OCI-LY3 (cell line): Measurements from ENCODE around the gene MAPKBP1.

Experiments
- CTCF ChIP-seq: fragments of 200-600, 300-600 bp; sonication (generic); IDR thresholded peaks from 2 replicates; pipeline ENCODE4 v1.5.1; 2014; ENCODE audit warnings: antibody characterized with exemption, low read length, low read depth
- EZH2phosphoT487 ChIP-seq: fragments of 200-600 bp; shearing (Covaris generic); IDR thresholded peaks from 2 replicates; pipeline ENCODE4 v1.6.1; 2018; ENCODE audit warnings: antibody characterized with exemption, mixed run types, low read depth

- TF ChIP-seq CTCF: no peak
- TF ChIP-seq EZH2phosphoT487: no peak
These were observed 61.8 kb downstream of the MAPKBP1 start for GRCh38 chr15:41836073-41836472.
